Tongue (tissue), 2 donors: Measurements from ENCODE around the gene ZFHX3. TPM values are rescaled to one million over a fixed set of nuclear protein-coding genes. Genes with fewer than 3 reads are reported as not detected.
"Not testable (repeated sequence)": the region's sequence is repeated elsewhere in the genome, so short reads cannot be mapped to it uniquely, and the experiment has no call there.

Source experiments
- DNase-seq: peaks from one replicate; pipeline ENCODE4 v3.0.0-alpha.2; 2015
- total RNA-seq: library from RNA; depleted of rRNA; stranded (reverse); fragments of >200 nt; gene quantifications from one replicate; pipeline ENCODE4 v1.2.3, GENCODE V29; 2014

The ZFHX3 gene
- 12.7 TPM for total RNA-seq

GRCh38 chr16:73047536-73048291 lies at the start of gene ZFHX3:
ZFHX3 (minus strand) TSS chr16:73048128; CDS start chr16:72960145, 87,983 bp downstream.
- peak; percentile 88 for DNase-seq

GRCh38 chr16:73096510-73096909 lies 48.6 kb upstream of the ZFHX3 start:
- DNase-seq: no peak

GRCh38 chr16:73095885-73096421 lies 48.0 kb upstream of the ZFHX3 start:
- DNase-seq: peak; percentile 66

- DNase-seq: no peak
These were observed 47.4 kb upstream of the ZFHX3 start for GRCh38 chr16:73095142-73095820.

GRCh38 chr16:73094371-73094770 lies 46.4 kb upstream of the ZFHX3 start:
- no peak for DNase-seq

- DNase-seq: peak; percentile 41
These were observed 45.5 kb upstream of the ZFHX3 start for GRCh38 chr16:73093146-73094144.

GRCh38 chr16:73092236-73092781 lies 44.4 kb upstream of the ZFHX3 start:
- DNase-seq: peak; percentile 38

- peak; percentile 22 for DNase-seq
These were observed 43.2 kb upstream of the ZFHX3 start for GRCh38 chr16:73091174-73091573.

- DNase-seq: no peak
These were observed 41.5 kb upstream of the ZFHX3 start for GRCh38 chr16:73089420-73089819.

- DNase-seq: no peak
These were observed 38.2 kb upstream of the ZFHX3 start for GRCh38 chr16:73086108-73086507.

GRCh38 chr16:73083271-73083670 lies 35.3 kb upstream of the ZFHX3 start:
- DNase-seq: no peak

- not testable (repeated sequence) for DNase-seq
These were observed 34.7 kb upstream of the ZFHX3 start for GRCh38 chr16:73082634-73083051.

GRCh38 chr16:73080931-73081330 lies 33.0 kb upstream of the ZFHX3 start:
- DNase-seq: no peak

- no peak for DNase-seq
These were observed 28.4 kb upstream of the ZFHX3 start for GRCh38 chr16:73076324-73076810.

GRCh38 chr16:73074382-73074781 lies 26.5 kb upstream of the ZFHX3 start:
- no peak for DNase-seq

GRCh38 chr16:73072051-73072450 lies 24.1 kb upstream of the ZFHX3 start:
- not testable (repeated sequence) for DNase-seq

- peak; percentile 65 for DNase-seq
These were observed 23.4 kb upstream of the ZFHX3 start for GRCh38 chr16:73071131-73071940.

GRCh38 chr16:73069581-73070262 lies 21.8 kb upstream of the ZFHX3 start:
- DNase-seq: no peak

- peak; percentile 90 for DNase-seq
These were observed 20.8 kb upstream of the ZFHX3 start for GRCh38 chr16:73068541-73069401.
